NCI-H1436 treated with DMSO at 0.1 percent for 48 hours (cell line): ENCODE results near the gene CCNY.
"Not testable (repeated sequence)": the region's sequence is repeated elsewhere in the genome, so short reads cannot be mapped to it uniquely, and the experiment has no call there.

ENCODE experiments used
- DNase-seq: peaks from one replicate; lab custom pipeline; 2025; lab: John Stamatoyannopoulos, UW

CCNY gene

DNA sequence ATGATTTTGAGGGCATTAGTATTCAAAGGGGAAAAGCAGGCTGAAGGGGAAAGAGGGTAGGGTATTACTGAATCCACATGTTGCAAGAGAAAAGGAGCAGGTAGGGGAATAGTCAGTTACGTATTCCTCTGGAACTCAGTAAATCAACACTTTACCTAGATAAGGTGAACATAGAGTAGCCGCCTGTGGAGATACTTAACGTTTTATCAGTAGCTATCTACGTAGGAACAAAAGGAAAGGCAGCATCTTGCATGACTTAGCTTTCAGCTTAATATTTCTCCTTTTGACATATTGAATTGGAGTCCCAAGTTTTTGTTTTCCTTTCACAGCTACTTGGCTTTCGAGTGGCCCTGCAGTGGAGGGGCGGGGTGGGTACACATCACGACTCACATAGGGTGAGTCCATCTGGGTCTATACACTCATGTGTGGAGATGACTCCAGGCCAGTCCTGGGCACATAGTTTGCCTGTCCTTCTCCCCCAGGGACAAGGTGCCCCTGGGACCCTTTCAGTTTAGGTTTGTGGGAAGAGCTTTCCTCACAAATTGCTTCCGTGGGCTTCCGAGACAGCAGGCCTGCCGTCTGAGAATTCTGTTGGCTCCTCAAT, 48.1 kb downstream of the CCNY start:
- no peak for DNase-seq

DNA sequence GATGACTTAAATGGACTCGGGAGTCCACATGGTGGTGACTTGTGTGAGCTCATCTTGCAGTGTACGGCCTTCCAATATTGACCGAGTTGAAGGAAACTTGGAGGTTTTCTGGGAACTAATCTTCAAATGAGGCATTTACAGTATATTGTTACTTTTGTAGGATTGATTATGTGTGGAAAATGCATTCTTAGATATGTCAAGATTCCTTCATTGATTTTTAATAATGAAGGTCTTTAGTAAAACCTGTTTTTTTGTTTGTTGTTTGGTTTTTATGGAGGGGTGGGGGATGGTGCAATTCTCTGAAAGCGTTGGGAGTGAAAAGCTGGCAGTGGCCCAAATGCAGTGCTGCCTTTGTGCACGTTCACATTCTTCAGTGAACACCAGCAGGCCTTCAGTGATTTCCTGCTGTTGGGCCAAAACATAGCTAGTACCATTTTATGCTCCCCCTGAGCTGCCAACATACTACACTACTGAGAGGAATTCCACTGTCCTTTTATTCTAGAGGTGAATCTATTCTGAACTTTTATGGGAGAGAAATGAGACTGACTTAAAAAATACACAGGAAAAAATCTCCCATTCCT, 50.4 kb downstream of the CCNY start:
- no peak for DNase-seq

DNA sequence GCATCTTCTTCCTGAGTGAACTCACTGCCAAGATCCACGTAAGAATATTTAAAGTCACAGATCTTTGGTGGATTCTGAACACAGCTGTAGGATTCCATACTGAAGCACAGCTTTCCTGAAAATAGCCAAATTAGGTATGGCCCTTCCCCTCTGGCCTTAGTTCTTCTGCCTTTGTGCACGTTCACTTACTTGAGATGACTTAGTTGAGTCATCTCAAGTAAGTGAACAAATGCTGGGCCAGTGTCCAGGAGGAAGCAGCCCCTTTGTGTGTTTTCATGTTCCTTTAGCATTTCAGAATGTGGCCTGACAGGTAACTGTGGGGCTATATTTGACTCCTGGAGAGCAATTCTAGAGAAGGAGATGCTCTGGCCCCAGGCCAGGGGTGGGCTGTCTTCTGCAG, 51.5 kb downstream of the CCNY start:
- no peak for DNase-seq

DNA sequence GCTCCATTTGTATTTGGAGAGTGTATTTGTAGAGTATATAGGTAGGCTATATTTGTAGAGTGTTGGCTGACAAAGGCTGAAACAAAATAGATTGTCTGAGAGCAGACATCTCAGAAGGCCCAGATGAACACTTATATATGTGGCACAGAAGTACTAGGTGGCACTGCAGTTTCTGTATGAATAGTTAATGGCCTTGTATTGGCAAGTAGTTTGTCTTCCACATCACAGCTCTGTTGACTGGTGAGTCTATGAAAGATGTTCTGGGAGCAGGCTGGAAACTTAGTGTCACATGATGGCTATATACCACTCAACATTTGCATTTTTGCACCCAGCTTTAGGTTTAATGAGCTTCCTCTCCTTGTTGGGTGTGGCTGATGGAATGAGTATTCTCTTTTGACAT, 51.9 kb downstream of the CCNY start:
- DNase-seq: peak; percentile 23

DNA sequence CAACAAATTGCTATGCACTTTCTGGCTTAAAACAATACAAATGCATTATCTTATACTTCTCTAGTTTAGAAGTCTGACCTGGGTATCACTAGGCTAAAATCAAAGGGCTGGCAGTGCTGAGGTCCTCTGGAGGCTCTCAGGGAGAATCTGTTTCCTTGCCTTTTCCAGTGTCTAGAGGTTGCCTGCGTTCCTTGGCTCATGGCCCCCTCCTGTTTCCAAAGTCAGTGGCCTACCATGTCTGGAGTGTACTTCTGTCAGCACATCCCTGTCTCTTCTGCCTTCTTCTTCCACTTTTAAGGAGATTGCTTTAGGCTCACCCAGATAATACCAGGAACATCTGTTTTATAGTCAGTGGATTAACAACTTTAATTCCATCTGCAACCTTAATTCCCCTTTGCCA, 52.4 kb downstream of the CCNY start:
- no peak for DNase-seq

DNA sequence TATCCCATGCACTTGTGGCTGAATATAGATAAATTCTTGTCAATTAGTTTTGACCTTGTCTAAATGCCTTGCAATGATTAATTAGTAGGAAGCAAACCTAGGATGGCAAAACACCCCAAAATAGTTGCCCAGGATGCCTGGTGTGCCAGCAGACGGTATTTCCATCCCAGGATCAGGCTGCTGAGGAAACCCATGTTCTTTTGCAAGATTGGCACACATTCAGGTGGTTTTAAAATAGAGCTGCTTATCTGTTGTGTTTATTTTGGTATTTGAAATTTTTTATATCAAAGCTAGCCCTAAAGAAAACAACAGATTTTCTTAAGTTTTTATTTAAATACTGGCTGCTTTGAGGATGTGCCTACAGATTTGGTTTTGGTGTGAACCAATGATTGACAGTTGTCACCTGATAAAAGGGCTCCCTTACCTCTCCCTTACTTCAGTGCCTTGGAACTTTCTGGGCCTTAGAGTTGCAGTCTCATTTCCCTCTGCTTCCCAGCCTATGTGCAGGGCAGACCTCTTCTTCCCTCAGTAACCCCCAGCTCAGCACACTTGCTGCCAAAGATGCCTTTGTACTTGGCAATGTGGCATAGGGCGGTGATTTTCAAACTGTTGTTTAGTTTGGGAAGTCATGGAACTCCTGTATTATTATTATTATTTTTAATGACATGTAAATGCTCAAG, 54.0 kb downstream of the CCNY start:
- no peak for DNase-seq

- no peak for DNase-seq
Measured at GRCh38 chr10:35390843-35391152, 54.5 kb downstream of the CCNY start.

DNA sequence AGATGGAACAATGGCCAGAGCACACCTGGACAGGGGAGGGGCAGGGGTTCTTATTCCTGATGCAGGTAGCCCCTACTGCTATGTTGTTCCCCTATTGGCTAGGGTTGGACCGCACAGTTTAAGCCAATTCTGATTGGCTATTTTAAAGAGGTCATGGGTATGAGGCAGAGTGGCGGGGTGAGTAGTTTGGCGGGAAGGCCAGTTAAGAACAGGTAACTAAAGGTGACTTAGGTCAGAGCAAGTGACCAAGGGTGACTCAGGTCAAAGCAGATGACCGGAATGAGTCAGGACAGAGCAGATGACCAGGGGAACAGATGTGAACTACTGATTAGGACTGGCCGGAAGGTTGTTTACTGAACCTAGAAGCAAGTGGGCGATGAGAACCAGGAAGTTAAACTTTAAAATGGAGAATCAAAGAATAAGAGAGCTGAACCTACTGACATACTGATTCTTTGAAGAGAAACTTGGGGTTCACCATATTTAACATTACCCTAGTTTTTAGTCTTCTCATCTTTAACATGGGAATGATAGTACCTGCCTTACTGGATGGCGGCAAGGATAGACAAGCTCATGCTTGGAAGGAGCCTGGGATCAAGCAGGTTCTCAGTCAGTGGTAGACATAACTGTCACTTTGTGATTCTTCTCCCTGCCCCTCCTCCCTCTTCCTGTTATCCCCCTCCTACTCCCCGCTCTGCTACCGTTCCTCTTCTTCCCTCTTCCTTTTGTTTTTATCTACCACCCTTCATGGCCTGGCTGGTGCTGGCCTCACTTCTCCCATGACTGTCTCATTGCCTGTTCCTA, 55.0 kb downstream of the CCNY start:
- DNase-seq: no peak

DNA sequence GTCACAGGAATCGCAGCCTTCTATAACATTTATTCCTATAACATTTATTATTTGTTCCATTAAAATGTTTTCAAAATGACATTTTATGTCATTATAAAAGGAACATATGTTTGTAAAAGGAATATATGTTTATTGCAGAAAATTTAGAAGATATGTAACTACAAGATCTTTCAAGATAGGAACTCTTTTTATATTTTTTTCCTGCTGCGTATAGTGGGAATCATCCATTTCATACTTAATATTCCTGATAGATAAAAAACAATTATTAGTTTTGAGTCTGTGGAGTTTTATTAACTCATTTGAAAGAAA, 55.6 kb downstream of the CCNY start:
- no peak for DNase-seq

DNA sequence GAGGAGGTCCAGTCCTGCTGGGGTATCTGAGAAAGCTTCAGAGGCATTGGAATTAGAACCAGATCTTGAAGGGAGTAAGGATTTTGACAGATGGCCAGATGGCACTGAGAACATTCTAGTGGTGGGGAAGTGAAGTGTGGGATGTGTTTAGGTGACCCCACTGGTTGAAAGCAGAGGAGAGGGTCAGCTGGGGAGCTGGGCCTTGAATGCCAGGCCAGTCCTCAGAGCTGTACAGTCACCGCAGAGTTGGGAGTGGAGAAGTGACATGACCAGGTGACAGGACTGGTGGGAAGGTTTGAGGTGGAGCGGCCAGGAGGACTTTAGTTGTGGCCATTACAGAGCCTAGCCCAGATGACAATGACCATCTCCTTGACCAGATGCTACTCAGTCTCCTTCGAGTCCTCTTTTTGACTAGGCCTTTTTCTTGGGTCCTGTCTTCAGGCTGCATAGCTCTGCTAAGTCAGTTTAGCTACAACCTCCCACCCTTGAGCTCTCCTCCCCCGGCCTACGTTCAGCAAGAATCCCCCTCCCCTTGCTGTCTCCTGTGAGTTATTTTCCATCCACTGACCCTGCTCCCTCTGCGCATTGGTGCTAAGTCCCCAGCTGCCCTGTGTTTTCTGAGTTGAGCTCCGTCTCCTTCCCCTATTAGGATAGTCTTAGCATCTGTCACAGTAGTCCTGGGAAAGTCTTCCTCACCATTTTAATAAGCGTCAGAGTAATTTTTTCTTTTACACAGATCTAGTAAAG, 56.3 kb downstream of the CCNY start:
- no peak for DNase-seq

- no peak for DNase-seq
Measured at GRCh38 chr10:35394411-35394851, 58.1 kb downstream of the CCNY start.

- DNase-seq: no peak
Measured at GRCh38 chr10:35394934-35395333, 58.6 kb downstream of the CCNY start.

GRCh38 chr10:35396560-35397434, 60.5 kb downstream of the CCNY start:
- no peak for DNase-seq

GRCh38 chr10:35397953-35398352, 61.6 kb downstream of the CCNY start:
- no peak for DNase-seq

DNA sequence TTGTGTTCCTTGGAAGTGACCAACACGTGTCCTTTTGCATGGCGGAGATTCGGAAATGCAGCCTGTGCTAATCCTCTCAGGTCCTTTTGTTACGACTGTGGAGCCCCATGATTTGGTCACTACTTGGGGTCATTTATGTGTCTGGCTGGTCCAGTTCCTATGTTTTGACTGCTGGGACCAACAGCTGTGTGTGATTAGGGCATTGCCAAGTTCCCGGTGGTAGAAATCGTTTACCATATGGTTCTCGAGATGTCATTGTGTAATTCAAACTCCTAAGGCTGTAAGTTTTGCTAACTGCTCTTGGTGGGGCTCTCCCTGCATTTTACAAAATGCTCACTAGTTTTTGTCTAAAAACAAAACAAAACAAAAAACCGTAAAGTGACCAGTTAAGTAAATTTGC, 62.0 kb downstream of the CCNY start:
- DNase-seq: no peak

- DNase-seq: no peak
Measured at GRCh38 chr10:35398908-35399307, 62.6 kb downstream of the CCNY start.

DNA sequence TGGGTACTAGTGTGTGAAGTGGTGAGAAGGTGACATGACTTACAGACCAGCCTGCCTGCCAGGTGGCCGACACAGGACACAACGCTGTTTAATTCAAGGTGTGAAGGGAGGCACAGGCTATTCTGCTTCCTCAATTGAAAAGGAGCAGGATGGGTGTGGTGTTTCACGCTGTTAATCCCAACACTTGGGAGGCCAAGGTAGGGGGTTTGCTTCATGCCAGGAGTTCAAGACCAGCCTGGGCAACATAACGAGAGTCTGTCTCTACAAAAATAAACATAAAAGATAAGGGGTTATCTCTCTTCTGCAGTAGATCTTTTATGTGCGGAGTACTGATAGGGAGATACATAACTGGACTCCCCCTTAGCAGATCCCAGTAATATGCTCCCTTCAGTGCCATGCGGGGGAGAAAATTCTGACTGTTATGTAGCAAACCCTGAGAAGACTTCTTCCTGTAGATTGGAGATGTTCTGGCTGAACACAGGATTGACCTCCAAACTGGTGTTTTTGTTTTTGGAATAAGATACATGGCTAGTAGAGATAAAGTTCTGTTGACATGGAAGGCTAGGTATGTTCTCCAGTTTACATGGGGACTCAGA, 63.2 kb downstream of the CCNY start:
- no peak for DNase-seq

- no peak for DNase-seq
Measured at GRCh38 chr10:35400595-35401268, 64.4 kb downstream of the CCNY start.

GRCh38 chr10:35403491-35403890, 67.2 kb downstream of the CCNY start:
- DNase-seq: not testable (repeated sequence)

GRCh38 chr10:35404077-35404476, 67.8 kb downstream of the CCNY start:
- DNase-seq: not testable (repeated sequence)
